ENCODE measurements around the gene TMEM144.
"Not testable (repeated sequence)": the region's sequence is repeated elsewhere in the genome, so short reads cannot be mapped to it uniquely, and the experiment has no call there.

The TMEM144 gene

DNA sequence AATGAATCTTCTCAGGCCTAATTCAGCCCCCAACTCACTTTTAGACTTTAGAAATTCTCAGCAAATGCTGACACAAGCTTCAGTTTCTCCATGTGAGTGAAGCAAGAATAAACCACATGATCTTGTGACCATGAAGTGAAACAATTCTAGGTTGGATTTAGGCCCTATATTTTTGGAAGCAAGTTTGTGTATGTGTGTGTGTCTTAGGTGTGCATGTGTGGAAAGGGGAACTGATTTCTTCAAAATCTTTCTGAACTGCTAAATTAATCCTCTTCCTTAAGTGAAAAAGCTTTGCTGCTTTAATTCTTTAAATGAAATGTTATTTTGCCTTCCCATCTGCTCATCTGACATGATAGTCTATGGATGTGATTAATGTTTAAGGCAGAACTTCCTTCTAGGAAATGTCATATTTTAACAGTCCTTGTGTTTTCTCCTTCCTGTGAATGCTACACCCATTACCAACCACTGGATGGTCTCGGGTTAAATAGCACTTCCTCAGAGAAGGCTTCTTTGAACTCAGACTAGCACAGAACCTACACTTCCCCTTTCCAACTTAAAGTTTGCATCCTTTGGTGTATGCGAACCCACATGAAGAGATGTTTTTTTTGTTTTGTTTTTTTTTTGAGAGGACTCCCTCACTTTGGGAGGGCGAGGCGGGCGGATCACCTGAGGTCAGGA, 1.2 kb upstream of the TMEM144 start:
- no peak overlapping the region for H2AFZ ChIP-seq (ENCODE audit: low read length, unreplicated experiment)
- H3K4me1 ChIP-seq (ENCODE audit: control insufficient read depth, insufficient read depth, low read length, unreplicated experiment): no peaks in the 10 kb centered on the region
- no peak overlapping the region for H3K27ac ChIP-seq (ENCODE audit: low read depth, low read length)
- no peaks in the 10 kb centered on the region for H3K27me3 ChIP-seq (ENCODE audit: insufficient read depth, low read length)
- H3K79me2 ChIP-seq (ENCODE audit: control insufficient read depth, insufficient read depth, low read length, unreplicated experiment): no peaks in the 10 kb centered on the region
- no peak overlapping the region for H3K4me3 ChIP-seq (ENCODE audit: low read depth, low read length)
- no peaks in the 10 kb centered on the region for H3K36me3 ChIP-seq (ENCODE audit: insufficient read depth, low read length)

DNA sequence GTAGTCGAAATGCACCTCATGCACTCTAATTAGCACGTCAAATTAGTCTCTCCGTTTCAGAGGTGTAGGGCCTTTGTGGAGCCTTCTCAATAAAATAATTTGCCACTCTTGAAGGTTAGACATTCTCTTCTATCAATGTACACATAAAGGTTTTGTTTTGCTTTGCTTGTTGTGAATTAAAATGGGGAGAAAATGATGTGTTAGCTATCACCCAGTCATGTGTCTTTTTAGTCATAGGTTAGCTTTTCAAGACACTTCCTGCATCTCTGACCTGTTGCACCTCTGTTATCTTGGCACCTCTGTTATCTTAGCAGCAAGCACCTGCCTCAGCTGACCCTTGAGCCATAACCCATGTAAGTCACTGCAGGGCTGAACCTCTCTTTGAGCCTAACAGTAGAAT, 936 bp downstream of the TMEM144 start:
- H3K4me1 ChIP-seq (ENCODE audit: control insufficient read depth, insufficient read depth, low read length, unreplicated experiment): no peaks in the 10 kb centered on the region
- no peaks in the 10 kb centered on the region for H3K27me3 ChIP-seq (ENCODE audit: insufficient read depth, low read length)
- H3K4me3 ChIP-seq (ENCODE audit: low read depth, low read length): peak overlapping the region; percentile 79
- no peaks in the 10 kb centered on the region for H3K79me2 ChIP-seq (ENCODE audit: control insufficient read depth, insufficient read depth, low read length, unreplicated experiment)
- peak overlapping the region; percentile 72 for H2AFZ ChIP-seq (ENCODE audit: low read length, unreplicated experiment)
- H3K36me3 ChIP-seq (ENCODE audit: insufficient read depth, low read length): no peaks in the 10 kb centered on the region
- H3K27ac ChIP-seq (ENCODE audit: low read depth, low read length): no peak overlapping the region

DNA sequence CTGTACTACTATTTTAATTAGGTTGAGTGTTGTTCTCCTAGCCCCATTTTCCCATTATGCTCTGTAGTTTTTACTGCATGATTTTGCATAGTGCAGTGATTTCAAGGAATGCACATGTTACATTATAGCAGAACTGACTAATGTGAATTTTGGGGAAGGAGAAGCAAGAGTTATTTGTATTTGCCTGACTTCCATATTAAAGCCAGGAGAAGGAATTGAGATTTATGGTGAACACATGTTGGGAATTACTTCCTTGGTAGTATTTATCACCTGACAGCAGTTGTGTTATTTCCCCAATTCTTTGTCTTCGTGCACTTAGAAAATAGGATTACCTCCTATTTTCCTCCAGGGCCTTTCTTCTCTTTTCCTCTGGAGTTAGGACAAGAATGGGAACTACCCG, 3.2 kb downstream of the TMEM144 start:
- Histone ChIP-seq H3K4me1 (ENCODE audit: control insufficient read depth, insufficient read depth, low read length, unreplicated experiment) (no peaks in the 10 kb centered on the region), H3K27ac (ENCODE audit: low read depth, low read length) (no peak overlapping the region), H3K79me2 (ENCODE audit: control insufficient read depth, insufficient read depth, low read length, unreplicated experiment) (no peaks in the 10 kb centered on the region), H3K36me3 (ENCODE audit: insufficient read depth, low read length) (no peaks in the 10 kb centered on the region), H2AFZ (ENCODE audit: low read length, unreplicated experiment) (no peak overlapping the region), H3K27me3 (ENCODE audit: insufficient read depth, low read length) (no peaks in the 10 kb centered on the region), H3K4me3 (ENCODE audit: low read depth, low read length) (no peak overlapping the region)

DNA sequence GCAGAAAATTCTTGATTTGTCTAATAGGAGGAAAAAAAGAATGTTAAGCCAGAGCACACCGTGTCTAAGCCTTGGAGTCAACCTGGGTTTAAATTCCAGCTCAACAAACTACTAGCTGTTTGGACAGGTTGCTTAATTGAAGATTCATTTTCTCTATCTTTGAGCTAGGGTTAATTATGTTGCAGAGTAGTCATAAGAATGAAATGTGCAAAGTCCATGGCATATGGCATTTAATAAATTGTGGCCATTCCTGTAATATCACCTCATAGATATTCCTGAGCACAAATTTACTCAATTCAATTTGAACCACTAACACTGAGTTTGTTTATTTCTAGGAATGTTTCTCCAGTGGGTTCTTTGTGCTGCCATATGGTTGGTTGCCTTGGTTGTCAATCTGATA, 4.6 kb downstream of the TMEM144 start:
- H3K27ac ChIP-seq (ENCODE audit: low read depth, low read length): no peak overlapping the region
- H3K4me3 ChIP-seq (ENCODE audit: low read depth, low read length): no peak overlapping the region
- H3K27me3 ChIP-seq (ENCODE audit: insufficient read depth, low read length): no peaks in the 10 kb centered on the region
- no peaks in the 10 kb centered on the region for H3K36me3 ChIP-seq (ENCODE audit: insufficient read depth, low read length)
- no peaks in the 10 kb centered on the region for H3K4me1 ChIP-seq (ENCODE audit: control insufficient read depth, insufficient read depth, low read length, unreplicated experiment)
- H3K79me2 ChIP-seq (ENCODE audit: control insufficient read depth, insufficient read depth, low read length, unreplicated experiment): no peaks in the 10 kb centered on the region
- no peak overlapping the region for H2AFZ ChIP-seq (ENCODE audit: low read length, unreplicated experiment)

DNA sequence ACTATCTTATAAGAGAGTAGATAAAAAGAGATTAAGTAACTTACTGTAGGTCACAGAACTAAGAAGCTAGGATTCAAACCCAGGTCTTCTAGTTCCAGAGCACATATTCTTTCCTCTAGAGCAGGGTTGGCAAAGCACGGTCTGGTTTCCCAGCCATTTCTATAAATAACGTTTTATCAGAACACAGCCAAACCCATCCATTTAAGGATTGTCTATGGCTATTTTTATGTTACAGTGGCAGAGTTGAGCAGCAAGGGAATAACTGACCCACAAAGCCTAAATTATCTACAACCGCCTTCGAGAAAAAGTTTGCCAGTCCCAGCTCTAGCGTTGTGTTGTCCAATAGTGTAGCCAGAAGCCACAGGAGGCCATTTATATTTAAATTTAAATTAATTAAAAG, 7.5 kb downstream of the TMEM144 start:
- H3K79me2 ChIP-seq (ENCODE audit: control insufficient read depth, insufficient read depth, low read length, unreplicated experiment): no peaks in the 10 kb centered on the region
- no peak overlapping the region for H2AFZ ChIP-seq (ENCODE audit: low read length, unreplicated experiment)
- no peaks in the 10 kb centered on the region for H3K36me3 ChIP-seq (ENCODE audit: insufficient read depth, low read length)
- H3K4me3 ChIP-seq (ENCODE audit: low read depth, low read length): no peak overlapping the region
- H3K27ac ChIP-seq (ENCODE audit: low read depth, low read length): no peak overlapping the region
- no peaks in the 10 kb centered on the region for H3K27me3 ChIP-seq (ENCODE audit: insufficient read depth, low read length)
- no peaks in the 10 kb centered on the region for H3K4me1 ChIP-seq (ENCODE audit: control insufficient read depth, insufficient read depth, low read length, unreplicated experiment)

DNA sequence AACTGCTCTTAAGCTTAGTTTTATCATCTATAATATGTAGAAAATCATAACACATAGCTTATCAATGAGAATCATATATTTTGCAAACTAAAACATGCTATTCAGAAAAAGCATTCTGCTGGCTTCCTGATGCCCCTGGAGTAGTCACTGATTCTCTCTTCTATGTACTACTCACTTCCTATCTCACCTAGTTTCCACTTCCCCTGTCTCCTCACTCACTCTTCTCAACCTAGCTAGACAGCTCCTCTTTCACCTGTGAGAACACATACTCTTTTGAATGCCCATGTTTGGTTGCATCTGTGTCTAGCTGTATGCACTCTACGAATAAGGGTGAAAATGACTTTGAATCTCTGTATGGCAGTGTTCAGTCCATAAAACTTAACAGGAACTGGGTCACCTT, 9.3 kb downstream of the TMEM144 start:
- Histone ChIP-seq H3K79me2 (ENCODE audit: control insufficient read depth, insufficient read depth, low read length, unreplicated experiment) (no peaks in the 10 kb centered on the region), H2AFZ (ENCODE audit: low read length, unreplicated experiment) (no peak overlapping the region), H3K4me3 (ENCODE audit: low read depth, low read length) (no peak overlapping the region), H3K36me3 (ENCODE audit: insufficient read depth, low read length) (no peaks in the 10 kb centered on the region), H3K4me1 (ENCODE audit: control insufficient read depth, insufficient read depth, low read length, unreplicated experiment) (no peaks in the 10 kb centered on the region), H3K27ac (ENCODE audit: low read depth, low read length) (no peak overlapping the region), H3K27me3 (ENCODE audit: insufficient read depth, low read length) (no peaks in the 10 kb centered on the region)

DNA sequence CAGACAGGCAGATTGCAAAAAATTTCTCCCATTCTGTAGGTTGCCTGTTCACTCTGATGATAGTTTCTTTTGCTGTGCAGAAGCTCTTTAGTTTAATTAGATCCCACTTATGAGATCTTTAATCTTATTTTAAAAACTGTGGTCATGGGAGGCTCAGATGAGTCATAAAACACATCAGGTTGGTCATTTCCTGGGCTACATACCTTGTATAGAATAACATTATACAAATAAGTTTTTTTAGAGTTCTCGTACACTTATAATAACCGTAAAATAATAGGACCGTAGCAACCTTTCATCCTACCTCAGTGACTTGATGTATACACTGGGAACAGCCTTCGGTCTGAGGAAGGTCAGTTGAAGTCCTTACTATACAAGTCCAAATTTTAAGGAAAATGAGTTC, 14.0 kb downstream of the TMEM144 start:
- H3K4me1 ChIP-seq (ENCODE audit: control insufficient read depth, insufficient read depth, low read length, unreplicated experiment); H2AFZ ChIP-seq (ENCODE audit: low read length, unreplicated experiment); H3K27ac ChIP-seq (ENCODE audit: low read depth, low read length); H3K79me2 ChIP-seq (ENCODE audit: control insufficient read depth, insufficient read depth, low read length, unreplicated experiment); H3K27me3 ChIP-seq (ENCODE audit: insufficient read depth, low read length); H3K4me3 ChIP-seq (ENCODE audit: low read depth, low read length); H3K36me3 ChIP-seq (ENCODE audit: insufficient read depth, low read length): not testable (repeated sequence)

DNA sequence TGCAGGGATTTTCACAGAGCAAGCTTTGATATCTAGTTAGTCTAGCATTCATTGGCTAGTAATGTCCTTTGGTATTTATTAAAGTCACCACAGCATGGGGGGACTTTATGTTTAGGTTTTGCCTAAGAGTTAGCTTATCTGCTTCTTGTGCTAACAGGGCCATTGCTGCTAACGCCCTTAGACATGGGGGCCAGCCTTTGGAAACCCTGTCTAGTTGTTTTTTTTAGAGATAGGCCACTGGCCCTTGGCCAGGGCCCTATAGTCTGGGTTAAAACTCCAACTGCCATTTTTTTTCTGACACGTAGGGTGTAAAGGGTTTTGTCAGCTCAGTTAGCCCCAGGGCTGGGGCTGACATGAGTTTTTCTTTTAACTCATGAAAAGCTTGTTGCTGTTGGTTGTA, 14.7 kb downstream of the TMEM144 start:
- H3K27me3 ChIP-seq (ENCODE audit: insufficient read depth, low read length); H2AFZ ChIP-seq (ENCODE audit: low read length, unreplicated experiment); H3K27ac ChIP-seq (ENCODE audit: low read depth, low read length); H3K4me3 ChIP-seq (ENCODE audit: low read depth, low read length); H3K36me3 ChIP-seq (ENCODE audit: insufficient read depth, low read length); H3K79me2 ChIP-seq (ENCODE audit: control insufficient read depth, insufficient read depth, low read length, unreplicated experiment); H3K4me1 ChIP-seq (ENCODE audit: control insufficient read depth, insufficient read depth, low read length, unreplicated experiment): not testable (repeated sequence)

DNA sequence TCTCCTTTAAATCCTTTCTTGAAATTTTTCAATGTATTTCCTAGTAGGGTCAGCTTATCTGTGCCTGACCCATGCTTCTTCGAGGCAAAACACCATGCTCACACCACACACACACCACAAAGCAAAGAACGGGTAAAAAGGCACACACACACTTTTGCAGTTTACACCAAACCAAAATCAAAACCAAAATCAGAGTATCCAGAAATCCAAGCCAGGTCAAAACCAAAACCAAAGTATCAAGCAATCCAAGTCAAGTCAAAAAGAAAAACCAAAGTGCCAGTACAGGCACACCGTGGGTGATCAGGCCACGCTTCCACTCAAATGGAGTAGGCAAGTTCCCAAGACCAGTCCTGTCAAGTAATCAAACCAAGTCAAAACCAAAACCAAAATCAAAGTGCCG, 17.6 kb downstream of the TMEM144 start:
- H3K36me3 ChIP-seq (ENCODE audit: insufficient read depth, low read length); H3K4me1 ChIP-seq (ENCODE audit: control insufficient read depth, insufficient read depth, low read length, unreplicated experiment); H3K4me3 ChIP-seq (ENCODE audit: low read depth, low read length); H3K79me2 ChIP-seq (ENCODE audit: control insufficient read depth, insufficient read depth, low read length, unreplicated experiment); H2AFZ ChIP-seq (ENCODE audit: low read length, unreplicated experiment); H3K27me3 ChIP-seq (ENCODE audit: insufficient read depth, low read length); H3K27ac ChIP-seq (ENCODE audit: low read depth, low read length): not testable (repeated sequence)

DNA sequence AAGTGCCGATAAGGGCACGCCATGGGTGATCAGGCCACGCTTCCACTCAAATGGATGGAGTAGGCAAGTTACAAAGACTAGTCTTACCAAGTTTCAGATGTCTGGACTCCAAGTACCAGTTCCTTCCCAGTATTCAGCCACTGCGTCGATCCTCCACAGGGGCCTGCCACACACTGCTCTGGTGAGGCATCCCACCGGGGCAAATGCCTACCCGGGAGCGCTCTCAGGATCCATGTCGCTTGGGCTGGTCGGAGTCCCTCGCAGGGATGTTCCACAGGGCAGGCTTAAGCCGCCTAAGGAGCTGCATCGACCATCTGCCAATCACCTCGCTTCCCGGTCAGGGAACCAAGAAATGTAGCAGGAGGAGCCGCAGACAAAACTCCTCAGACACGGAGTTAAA, 18.1 kb downstream of the TMEM144 start:
- not testable (repeated sequence) for H3K4me1 ChIP-seq (ENCODE audit: control insufficient read depth, insufficient read depth, low read length, unreplicated experiment); H3K79me2 ChIP-seq (ENCODE audit: control insufficient read depth, insufficient read depth, low read length, unreplicated experiment); H3K4me3 ChIP-seq (ENCODE audit: low read depth, low read length); H2AFZ ChIP-seq (ENCODE audit: low read length, unreplicated experiment); H3K27ac ChIP-seq (ENCODE audit: low read depth, low read length); H3K27me3 ChIP-seq (ENCODE audit: insufficient read depth, low read length); H3K36me3 ChIP-seq (ENCODE audit: insufficient read depth, low read length)

DNA sequence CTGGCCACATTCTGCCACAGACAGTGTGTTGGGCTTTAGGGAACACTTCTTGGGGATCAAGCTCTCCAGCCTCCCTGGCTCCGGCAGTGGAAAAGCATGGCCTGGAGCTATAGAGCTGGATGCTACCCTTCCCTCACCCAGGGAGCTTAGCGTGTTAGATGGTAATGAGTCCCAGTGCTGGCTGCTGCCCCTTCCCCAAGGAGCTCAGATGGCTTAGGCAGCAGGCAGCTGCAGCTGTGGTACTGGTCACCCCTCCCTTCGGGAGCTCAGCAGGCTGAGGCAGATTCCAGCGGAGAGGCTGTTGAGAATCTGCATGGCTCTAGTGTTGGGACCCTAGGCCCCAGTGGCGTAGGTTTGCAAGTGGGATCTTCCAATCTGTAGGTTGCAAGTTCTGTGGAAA, 19.5 kb downstream of the TMEM144 start:
- no peaks in the 10 kb centered on the region for H3K4me1 ChIP-seq (ENCODE audit: control insufficient read depth, insufficient read depth, low read length, unreplicated experiment)
- H3K27me3 ChIP-seq (ENCODE audit: insufficient read depth, low read length): no peaks in the 10 kb centered on the region
- H3K27ac ChIP-seq (ENCODE audit: low read depth, low read length): no peak overlapping the region
- H3K36me3 ChIP-seq (ENCODE audit: insufficient read depth, low read length): no peaks in the 10 kb centered on the region
- no peaks in the 10 kb centered on the region for H3K79me2 ChIP-seq (ENCODE audit: control insufficient read depth, insufficient read depth, low read length, unreplicated experiment)
- no peak overlapping the region for H3K4me3 ChIP-seq (ENCODE audit: low read depth, low read length)
- H2AFZ ChIP-seq (ENCODE audit: low read length, unreplicated experiment): no peak overlapping the region
